ENCODE measurements around the gene CROCC. TPM values are rescaled to one million over a fixed set of nuclear protein-coding genes. Genes with fewer than 3 reads are reported as not detected.
"Not testable (repeated sequence)": the region's sequence is repeated elsewhere in the genome, so short reads cannot be mapped to it uniquely, and the experiment has no call there.

The CROCC gene
- total RNA-seq, 4 donors from 2014 or later: 13.0 to 149 (median 23.7) TPM

- H3K9me3 ChIP-seq: no peaks in the 10 kb centered on the region
- DNase-seq: no peak
- H3K27ac ChIP-seq: no peak overlapping the region
- in situ Hi-C loops (cut with MboI; ENCODE audit: low pct_ligation_motif_present in 1 of 4, low pct_unique_long_range_greater_than_20kb in 1 of 4, low sequenced_read_pairs in 3 of 4): loop anchor here in 1 of 4 donors (10.0 kb wide), 1 partner anchor 203 kb away; no protein-coding TSS in a partner anchor
- TF ChIP-seq CTCF (IDR thresholded peaks at IDR 0.05): no peak
- no peak for TF ChIP-seq POLR2AphosphoS5 (IDR thresholded peaks at IDR 0.05)
- TF ChIP-seq POLR2A (IDR thresholded peaks at IDR 0.05): no peak
- no peak for TF ChIP-seq EP300 (IDR thresholded peaks at IDR 0.05; ENCODE audit: low read depth)
- H3K4me3 ChIP-seq: no peak overlapping the region
- no peaks in the 10 kb centered on the region for H3K36me3 ChIP-seq
- no peaks in the 10 kb centered on the region for H3K4me1 ChIP-seq
- intact Hi-C loops (cut with DNase I; ENCODE audit: low total_unique reads): no loop called here
- 81 to 86% methylated on average over 5 to 13 of the region's 13 CpGs for WGBS, 2 donors (ENCODE audit: low coverage in 1 of 2)
- H3K27me3 ChIP-seq: no peaks in the 10 kb centered on the region
Observed at GRCh38 chr1:16927711-16928485, 6.2 kb downstream of the CROCC start.

- 78 to 87% methylated on average over 7 to 24 of the region's 24 CpGs for WGBS, 2 donors (ENCODE audit: low coverage in 1 of 2)
- in situ Hi-C loops (cut with MboI; ENCODE audit: low pct_ligation_motif_present in 1 of 4, low pct_unique_long_range_greater_than_20kb in 1 of 4, low sequenced_read_pairs in 3 of 4): loop anchor here in 1 of 4 donors (10.0 kb wide), 1 partner anchor 205 kb away; no protein-coding TSS in a partner anchor
- intact Hi-C loops (cut with DNase I; ENCODE audit: low total_unique reads); H3K4me1 ChIP-seq; H3K27me3 ChIP-seq; H3K36me3 ChIP-seq; H3K27ac ChIP-seq; H3K9me3 ChIP-seq; H3K4me3 ChIP-seq; DNase-seq: not testable (repeated sequence)
Observed at GRCh38 chr1:16929146-16930041, 7.7 kb downstream of the CROCC start.

- H3K9me3 ChIP-seq; H3K4me3 ChIP-seq; DNase-seq; H3K4me1 ChIP-seq; H3K27ac ChIP-seq; H3K36me3 ChIP-seq; in situ Hi-C loops (cut with MboI; ENCODE audit: low pct_ligation_motif_present in 1 of 4, low pct_unique_long_range_greater_than_20kb in 1 of 4, low sequenced_read_pairs in 3 of 4); intact Hi-C loops (cut with DNase I; ENCODE audit: low total_unique reads); H3K27me3 ChIP-seq: not testable (repeated sequence)
- 66 to 81% methylated on average over 7 to 18 of the region's 18 CpGs for WGBS, 2 donors (ENCODE audit: low coverage in 1 of 2)
Observed at GRCh38 chr1:16931206-16931934, 9.6 kb downstream of the CROCC start.

DNA sequence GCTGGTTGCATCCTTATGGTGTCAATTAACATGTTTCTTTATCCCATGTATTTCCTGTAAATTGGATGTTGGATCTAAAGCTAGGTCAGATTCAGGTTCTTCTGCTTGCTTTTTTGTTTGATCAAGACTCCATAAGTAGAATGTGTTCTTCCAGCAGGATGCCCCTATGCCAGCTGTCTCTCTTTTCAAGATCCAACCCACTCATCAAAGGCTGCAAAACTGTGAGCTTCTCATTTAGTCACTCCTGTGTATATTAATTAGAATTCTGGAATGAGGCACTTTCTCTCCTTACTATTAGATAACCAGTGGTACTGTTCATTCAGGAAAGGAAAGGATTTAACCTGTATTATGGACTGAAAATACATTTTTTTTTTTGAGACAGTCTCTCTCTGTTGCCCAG is 12.2 kb downstream of the CROCC start:
- in situ Hi-C loops (cut with MboI; ENCODE audit: low pct_ligation_motif_present in 1 of 4, low pct_unique_long_range_greater_than_20kb in 1 of 4, low sequenced_read_pairs in 3 of 4): not testable (repeated sequence)

GRCh38 chr1:16936580-16936979 is 14.8 kb downstream of the CROCC start:
- H3K27ac ChIP-seq; H3K36me3 ChIP-seq; H3K9me3 ChIP-seq; intact Hi-C loops (cut with DNase I; ENCODE audit: low total_unique reads); H3K4me1 ChIP-seq; H3K27me3 ChIP-seq; DNase-seq; in situ Hi-C loops (cut with MboI; ENCODE audit: low pct_ligation_motif_present in 1 of 4, low pct_unique_long_range_greater_than_20kb in 1 of 4, low sequenced_read_pairs in 3 of 4); H3K4me3 ChIP-seq: not testable (repeated sequence)
- 91 to 100% methylated on average over 1 to 16 of the region's 16 CpGs for WGBS, 2 donors (ENCODE audit: low coverage in 1 of 2)

More for the DNA sequence above, 12.2 kb downstream of the CROCC start:
- H3K9me3 ChIP-seq; H3K4me3 ChIP-seq; DNase-seq; H3K27me3 ChIP-seq; H3K4me1 ChIP-seq; H3K27ac ChIP-seq; intact Hi-C loops (cut with DNase I; ENCODE audit: low total_unique reads); H3K36me3 ChIP-seq: not testable (repeated sequence)

Data from transverse colon (tissue), 4 donors.